BLaER1 treated with 17β-estradiol and CSF1 and Interleukin-3, amounts not matched to agents 10 nM and 100 nM (cell line): ENCODE measurements around the gene PPIP5K2.

Experiments
- H3K27ac ChIP-seq, 11 experiments: shearing (Covaris generic); formaldehyde crosslinking; 2 replicates each; pipeline ENCODE4 v1.8.1; 2022
- H3K27me3 ChIP-seq, 11 experiments: shearing (Covaris generic); formaldehyde crosslinking; 2 replicates each; pipeline ENCODE4 v1.8.1; 2022
- H3K36me3 ChIP-seq, 11 experiments: shearing (Covaris generic); formaldehyde crosslinking; 2 replicates each; pipeline ENCODE4 v1.8.1; 2022
- H3K4me1 ChIP-seq, 10 experiments: shearing (Covaris generic); formaldehyde crosslinking; 2 replicates each; pipeline ENCODE4 v1.8.1; 2022
- H3K4me2 ChIP-seq, 11 experiments: shearing (Covaris generic); formaldehyde crosslinking; 2 replicates each; pipeline ENCODE4 v1.8.1; 2022
- H3K4me3 ChIP-seq, 10 experiments: shearing (Covaris generic); formaldehyde crosslinking; 2 replicates each; pipeline ENCODE4 v1.8.1; 2022
- H3K9ac ChIP-seq, 11 experiments: shearing (Covaris generic); formaldehyde crosslinking; 2 replicates each; pipeline ENCODE4 v1.8.1; 2022
- H3K9me3 ChIP-seq, 11 experiments: shearing (Covaris generic); formaldehyde crosslinking; replicated peaks in 1 of 11; 2 replicates each; pipeline ENCODE4 v1.8.1; 2022
- H4K20me1 ChIP-seq, 11 experiments: shearing (Covaris generic); formaldehyde crosslinking; 2 replicates each; pipeline ENCODE4 v1.8.1; 2022
- Cebpa-rat ChIP-seq, 11 experiments: shearing (Covaris generic); IDR thresholded peaks; 2 replicates each; pipeline ENCODE4 v1.8.1; 2022

Gene PPIP5K2

DNA sequence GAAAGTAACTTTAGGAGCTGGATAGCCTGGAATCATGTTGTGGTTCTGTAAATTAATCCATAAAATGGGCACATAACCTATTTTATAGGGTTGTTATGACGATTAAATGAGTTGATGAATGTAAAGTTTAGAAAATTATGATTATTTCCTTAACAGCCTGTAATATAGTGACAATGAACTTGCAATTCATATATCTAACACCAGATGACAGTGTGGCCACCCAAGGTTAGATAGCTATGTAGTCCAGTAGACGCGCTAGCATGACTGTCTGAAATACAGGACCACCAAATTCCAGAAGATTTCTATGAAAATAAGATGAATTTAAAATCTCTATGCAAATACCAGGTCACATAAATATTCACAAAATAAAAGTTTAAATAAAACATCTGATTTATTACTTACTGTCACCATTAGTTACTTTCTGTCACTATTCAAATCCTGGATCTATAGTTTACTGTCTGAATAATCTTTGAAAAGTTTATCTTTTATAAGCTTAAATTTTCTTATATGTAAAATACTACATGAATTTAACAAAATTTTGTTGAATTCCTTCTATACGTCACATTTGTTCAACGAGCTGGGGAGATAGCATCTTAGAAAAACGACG is 112.4 kb downstream of the PPIP5K2 start:
- no peak overlapping the region for H3K4me3 ChIP-seq
- H3K36me3 ChIP-seq = no peaks in the 10 kb centered on the region
- H4K20me1 ChIP-seq = no peaks in the 10 kb centered on the region
- no peak overlapping the region for H3K27ac ChIP-seq
- no peak overlapping the region for H3K9ac ChIP-seq
- H3K4me1 ChIP-seq = 0 out of 20 replicates have a peak, but pooled peaks cover 0 to 5% (median 0%) of the 10 kb centered on the region in 10 experiments
- no peak for TF ChIP-seq Cebpa-rat (IDR thresholded peaks at IDR 0.05)
- H3K9me3 ChIP-seq = peaks cover 0 to 5% (median 0%) of the 10 kb centered on the region in 11 experiments; a peak in 2 of 22 replicates
- H3K27me3 ChIP-seq = no peaks in the 10 kb centered on the region
- H3K4me2 ChIP-seq = no peak overlapping the region

DNA sequence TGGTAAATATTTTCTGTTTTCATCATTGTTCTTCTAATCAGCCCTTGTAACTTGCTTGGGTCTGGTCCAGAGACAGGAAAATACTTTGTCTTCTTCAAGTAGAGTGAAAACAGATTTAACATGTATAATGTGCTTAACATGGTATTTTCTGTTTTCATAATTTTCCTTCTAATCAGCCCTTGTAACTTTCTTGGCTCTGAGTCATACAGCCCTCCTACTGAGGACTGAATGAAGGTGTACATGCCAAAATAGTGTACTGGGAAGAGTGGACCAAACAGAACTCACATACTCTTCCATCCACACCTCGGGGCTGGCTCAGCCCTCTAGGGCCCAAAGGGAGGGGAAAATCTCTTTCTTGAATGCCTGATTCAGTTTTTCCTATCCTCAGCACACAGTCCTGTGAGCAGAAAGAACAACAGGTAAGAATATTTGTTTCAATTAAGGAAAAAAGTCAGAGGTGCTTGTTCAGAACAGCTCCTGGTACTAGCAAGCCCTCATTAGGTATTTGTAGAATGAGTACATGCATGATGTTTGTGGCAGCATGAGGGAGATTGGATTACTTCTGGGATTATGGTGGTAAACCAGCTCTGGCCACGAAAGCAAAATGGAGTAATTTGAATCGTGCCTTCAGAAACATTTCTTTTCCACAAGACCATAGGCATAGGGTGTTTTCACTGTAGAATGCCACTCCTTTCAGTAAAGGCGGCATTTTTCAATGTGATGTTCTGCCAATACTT is 114.3 kb downstream of the PPIP5K2 start:
- no peak overlapping the region for H3K9ac ChIP-seq
- H3K27me3 ChIP-seq = no peaks in the 10 kb centered on the region
- H4K20me1 ChIP-seq = no peaks in the 10 kb centered on the region
- peaks cover 0 to 9% (median 4%) of the 10 kb centered on the region in 11 experiments; a peak in 11 of 22 replicates for H3K9me3 ChIP-seq
- no peaks in the 10 kb centered on the region for H3K36me3 ChIP-seq
- no peak overlapping the region for H3K27ac ChIP-seq
- TF ChIP-seq Cebpa-rat (IDR thresholded peaks at IDR 0.05) = no peak
- H3K4me3 ChIP-seq = no peak overlapping the region
- no peak overlapping the region for H3K4me2 ChIP-seq
- no peaks in the 10 kb centered on the region for H3K4me1 ChIP-seq

DNA sequence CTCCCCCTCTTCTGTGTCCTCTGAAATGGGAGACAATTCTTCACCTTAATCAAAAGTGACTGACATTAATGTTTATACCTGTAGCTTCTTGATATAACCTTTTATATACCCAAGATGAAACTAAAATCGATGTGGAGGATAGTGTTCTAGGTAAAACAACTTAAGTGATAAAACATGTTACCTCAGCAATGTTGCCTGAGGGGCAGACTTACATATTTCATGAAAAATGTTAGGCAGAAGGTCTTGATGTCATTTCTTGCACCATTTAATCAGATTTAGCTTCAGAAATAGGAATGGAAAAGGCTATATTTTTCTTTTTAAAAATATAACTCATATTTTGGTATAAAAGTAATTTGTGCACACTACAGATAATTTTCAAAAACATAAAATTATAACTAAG is 115.8 kb downstream of the PPIP5K2 start:
- H4K20me1 ChIP-seq = no peaks in the 10 kb centered on the region
- H3K27ac ChIP-seq = no peak overlapping the region
- no peak overlapping the region for H3K4me3 ChIP-seq
- H3K4me1 ChIP-seq = no peaks in the 10 kb centered on the region
- no peak overlapping the region for H3K4me2 ChIP-seq
- H3K27me3 ChIP-seq = no peaks in the 10 kb centered on the region
- no peaks in the 10 kb centered on the region for H3K36me3 ChIP-seq
- no peak for TF ChIP-seq Cebpa-rat (IDR thresholded peaks at IDR 0.05)
- H3K9ac ChIP-seq = no peak overlapping the region
- peaks cover 0 to 18% (median 10%) of the 10 kb centered on the region in 11 experiments; a peak in 15 of 22 replicates for H3K9me3 ChIP-seq

DNA sequence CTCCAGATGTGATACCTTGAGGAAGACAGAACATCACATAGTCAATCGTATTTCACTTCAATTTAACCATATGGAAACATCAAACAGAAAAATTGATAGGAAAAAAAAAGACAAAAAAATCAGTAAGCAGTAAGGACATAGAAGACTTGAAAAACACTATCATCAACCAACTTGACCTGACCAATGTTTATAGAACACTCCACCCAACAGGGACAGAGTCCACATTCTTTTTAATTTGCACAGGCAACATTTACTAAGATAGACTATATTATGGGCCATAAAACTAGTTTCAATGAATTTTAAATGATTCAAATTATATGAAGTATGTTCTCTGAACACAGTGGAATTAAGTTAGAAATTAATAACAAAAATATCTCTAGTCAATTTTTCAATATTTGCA is 117.7 kb downstream of the PPIP5K2 start:
- no peak overlapping the region for H3K9ac ChIP-seq
- no peak overlapping the region for H3K27ac ChIP-seq
- no peak for TF ChIP-seq Cebpa-rat (IDR thresholded peaks at IDR 0.05)
- H4K20me1 ChIP-seq = no peaks in the 10 kb centered on the region
- H3K36me3 ChIP-seq = no peaks in the 10 kb centered on the region
- H3K4me2 ChIP-seq = no peak overlapping the region
- H3K9me3 ChIP-seq = peaks cover 0 to 27% (median 10%) of the 10 kb centered on the region in 11 experiments; a peak in 15 of 22 replicates
- no peak overlapping the region for H3K4me3 ChIP-seq
- no peaks in the 10 kb centered on the region for H3K4me1 ChIP-seq
- no peaks in the 10 kb centered on the region for H3K27me3 ChIP-seq

DNA sequence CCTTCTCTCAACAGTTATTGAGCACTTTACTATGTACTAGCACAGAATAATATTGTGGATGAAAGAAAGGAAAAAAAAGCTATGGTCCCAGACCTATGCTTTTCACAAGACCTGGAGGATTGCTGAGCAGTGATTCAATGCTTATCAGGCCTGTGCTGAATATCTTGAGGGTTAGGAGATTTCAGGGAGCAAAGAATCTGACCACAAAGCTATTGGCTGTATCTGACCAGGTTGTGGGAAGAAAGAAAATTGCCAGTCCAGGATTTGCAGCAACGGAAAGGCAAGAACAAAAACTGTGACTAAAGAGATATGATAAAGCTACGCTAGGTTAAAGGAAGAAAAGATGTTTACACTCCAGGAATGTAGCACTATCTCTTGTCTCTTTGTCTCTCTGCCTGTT is 123.6 kb downstream of the PPIP5K2 start:
- H3K27me3 ChIP-seq = no peaks in the 10 kb centered on the region
- no peak overlapping the region for H3K4me2 ChIP-seq
- H4K20me1 ChIP-seq = no peaks in the 10 kb centered on the region
- peaks cover 0 to 9% (median 0%) of the 10 kb centered on the region in 10 experiments; a peak in 3 of 20 replicates for H3K4me1 ChIP-seq
- H3K36me3 ChIP-seq = no peaks in the 10 kb centered on the region
- H3K27ac ChIP-seq = no peak overlapping the region
- no peak overlapping the region for H3K4me3 ChIP-seq
- peaks cover 0 to 27% (median 10%) of the 10 kb centered on the region in 11 experiments; a peak in 15 of 22 replicates for H3K9me3 ChIP-seq
- TF ChIP-seq Cebpa-rat (IDR thresholded peaks at IDR 0.05) = no peak
- H3K9ac ChIP-seq = no peak overlapping the region

DNA sequence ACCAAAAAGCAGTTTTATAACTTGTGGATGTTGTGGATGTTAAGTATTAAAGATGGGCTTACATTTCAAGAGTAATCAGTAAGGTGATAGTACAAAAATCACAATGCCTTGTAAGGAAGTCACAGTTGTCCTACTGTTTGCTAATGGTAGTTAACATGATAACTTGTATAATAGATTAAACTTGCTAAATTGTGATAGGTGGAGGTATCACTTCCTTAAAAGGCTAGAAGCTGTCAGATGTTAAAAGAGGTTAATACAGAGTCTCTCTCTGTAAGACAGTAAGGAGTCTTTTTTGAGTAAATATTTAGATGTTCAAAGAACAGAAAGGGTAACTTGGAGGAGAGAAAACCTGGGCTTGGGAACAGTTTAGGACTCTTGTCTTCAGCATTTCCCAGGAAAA is 124.3 kb downstream of the PPIP5K2 start:
- no peak for TF ChIP-seq Cebpa-rat (IDR thresholded peaks at IDR 0.05)
- Histone ChIP-seq H3K9me3 (peaks cover 0 to 20% (median 5%) of the 10 kb centered on the region in 11 experiments; a peak in 14 of 22 replicates), H4K20me1 (no peaks in the 10 kb centered on the region), H3K4me1 (peaks cover 0 to 9% (median 0%) of the 10 kb centered on the region in 10 experiments; a peak in 3 of 20 replicates), H3K27ac (no peak overlapping the region), H3K27me3 (no peaks in the 10 kb centered on the region), H3K36me3 (no peaks in the 10 kb centered on the region), H3K9ac (no peak overlapping the region), H3K4me3 (no peak overlapping the region), H3K4me2 (no peak overlapping the region)

DNA sequence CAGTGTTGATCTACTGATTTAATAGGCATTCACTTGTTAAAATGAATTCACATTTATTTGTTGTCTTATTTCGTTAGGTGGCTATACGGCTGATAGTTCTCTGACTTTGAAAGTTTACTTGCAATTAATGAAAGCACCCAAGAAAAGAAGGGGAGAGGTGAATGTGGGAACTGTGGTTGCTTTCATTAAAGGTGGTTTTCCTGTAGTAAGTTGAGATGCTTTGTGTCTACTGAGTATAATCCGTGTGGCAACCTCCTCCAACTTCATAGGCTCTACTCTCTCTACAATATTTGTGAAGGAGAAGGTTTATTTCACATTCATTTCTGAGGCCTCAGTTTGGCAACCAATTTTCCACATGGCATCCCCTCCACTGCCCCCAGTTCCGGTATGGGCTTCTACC is 125.7 kb downstream of the PPIP5K2 start:
- H3K27ac ChIP-seq = no peak overlapping the region
- no peaks in the 10 kb centered on the region for H3K27me3 ChIP-seq
- H3K36me3 ChIP-seq = no peaks in the 10 kb centered on the region
- H3K4me3 ChIP-seq = no peak overlapping the region
- H3K9me3 ChIP-seq = 0 out of 22 replicates have a peak, but pooled peaks cover 0 to 9% (median 0%) of the 10 kb centered on the region in 11 experiments
- no peak overlapping the region for H3K9ac ChIP-seq
- TF ChIP-seq Cebpa-rat (IDR thresholded peaks at IDR 0.05) = no peak
- H3K4me2 ChIP-seq = no peak overlapping the region
- peaks cover 0 to 9% (median 0%) of the 10 kb centered on the region in 10 experiments; a peak in 3 of 20 replicates for H3K4me1 ChIP-seq
- H4K20me1 ChIP-seq = no peaks in the 10 kb centered on the region

DNA sequence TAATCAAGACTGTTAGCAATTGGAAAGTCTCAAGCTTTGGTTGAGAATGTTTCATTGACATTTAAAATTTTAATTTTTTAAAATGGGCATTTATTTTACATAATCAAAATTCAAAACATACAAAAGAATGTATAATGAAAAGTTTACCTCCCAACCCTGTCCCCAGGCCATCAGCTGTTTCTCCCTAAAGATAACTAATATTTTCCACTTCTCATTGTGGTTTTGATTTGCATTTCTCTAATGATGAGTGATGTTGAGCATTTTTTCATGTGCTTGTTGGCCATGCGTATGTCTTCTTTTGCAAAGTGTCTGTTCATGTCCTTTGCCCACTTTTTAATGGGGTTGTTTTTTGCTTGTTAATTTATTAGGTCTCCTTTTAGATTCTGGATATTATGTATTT is 127.0 kb downstream of the PPIP5K2 start:
- H3K4me3 ChIP-seq = no peak overlapping the region
- peak overlapping the region in 1 of 11 experiments; percentile 44; a peak in 2 of 22 replicates for H3K4me2 ChIP-seq
- no peak for TF ChIP-seq Cebpa-rat (IDR thresholded peaks at IDR 0.05)
- no peak overlapping the region for H3K27ac ChIP-seq
- no peaks in the 10 kb centered on the region for H3K36me3 ChIP-seq
- H3K9ac ChIP-seq = no peak overlapping the region
- 0 out of 22 replicates have a peak, but pooled peaks cover 0 to 7% (median 0%) of the 10 kb centered on the region in 11 experiments for H3K9me3 ChIP-seq
- H3K4me1 ChIP-seq = peaks cover 0 to 9% (median 0%) of the 10 kb centered on the region in 10 experiments; a peak in 3 of 20 replicates
- H4K20me1 ChIP-seq = no peaks in the 10 kb centered on the region
- no peaks in the 10 kb centered on the region for H3K27me3 ChIP-seq

DNA sequence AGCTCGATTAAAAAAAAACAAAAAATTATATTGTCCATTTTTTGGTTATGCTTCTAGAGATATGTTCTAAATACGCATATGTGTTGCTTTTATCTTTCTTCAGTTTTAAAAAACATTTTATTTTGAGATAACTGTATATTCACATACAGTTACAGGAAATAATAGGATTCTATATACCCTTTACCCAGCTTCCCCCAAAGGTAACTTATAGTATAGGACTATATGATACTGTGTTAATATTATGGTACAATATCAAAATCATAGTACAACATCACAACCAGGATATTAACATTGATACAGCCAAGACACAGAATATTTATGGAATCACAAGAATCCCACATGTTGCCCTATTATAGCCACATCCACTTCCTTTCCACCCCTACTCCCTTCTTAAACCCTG is 129.0 kb downstream of the PPIP5K2 start:
- H3K27ac ChIP-seq = no peak overlapping the region
- no peaks in the 10 kb centered on the region for H4K20me1 ChIP-seq
- H3K27me3 ChIP-seq = no peaks in the 10 kb centered on the region
- 0 out of 22 replicates have a peak, but pooled peaks cover 0 to 7% (median 0%) of the 10 kb centered on the region in 11 experiments for H3K9me3 ChIP-seq
- H3K4me3 ChIP-seq = no peak overlapping the region
- TF ChIP-seq Cebpa-rat (IDR thresholded peaks at IDR 0.05) = no peak
- H3K36me3 ChIP-seq = no peaks in the 10 kb centered on the region
- H3K4me1 ChIP-seq = peaks cover 0 to 9% (median 0%) of the 10 kb centered on the region in 10 experiments; a peak in 3 of 20 replicates
- H3K9ac ChIP-seq = no peak overlapping the region
- no peak overlapping the region for H3K4me2 ChIP-seq
